Measurements from ENCODE around the gene WBP1L.
A peak's percentile ranks its signal among the peaks of the same experiment; 100 is the strongest.

WBP1L gene

DNA sequence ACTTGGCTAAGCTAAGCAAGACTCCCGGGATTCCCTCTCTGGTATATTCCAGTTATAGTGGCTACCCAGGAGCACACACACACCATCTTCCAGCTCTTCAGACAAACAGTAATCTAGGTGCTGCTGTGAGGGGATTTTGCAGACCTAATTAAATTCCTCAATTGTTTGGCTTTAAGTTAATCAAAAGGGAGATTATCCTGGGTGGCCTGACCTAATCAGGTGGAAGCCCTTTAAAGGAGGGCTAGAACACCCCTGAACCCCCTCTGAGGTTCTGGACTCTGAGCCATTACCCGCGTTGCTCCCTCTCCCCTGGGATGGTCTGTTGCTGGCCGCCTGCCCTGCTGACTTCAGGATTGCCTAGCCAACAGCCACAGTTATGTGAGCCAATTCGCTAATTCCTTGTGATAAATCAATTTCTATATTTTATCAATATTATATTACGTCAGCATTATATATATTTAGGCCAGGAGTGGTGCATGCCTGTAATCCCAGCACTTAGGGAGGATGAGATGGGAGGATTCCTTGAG is 22.9 kb upstream of the WBP1L start:
- no peak for DNase-seq (ENCODE audit: low read depth, low spot score)
- in situ Hi-C loops (cut with HindIII; ENCODE audit: low sequenced_read_pairs), result no loop called here
- no peak overlapping the region for H3K4me3 ChIP-seq (ENCODE audit: low read depth, low read length)
- no peak for TF ChIP-seq CTCF (IDR thresholded peaks at IDR 0.05; ENCODE audit: low read depth, low read length)

GRCh38 chr10:102721954-102722353 is 21.8 kb upstream of the WBP1L start:
- no peak for TF ChIP-seq CTCF (IDR thresholded peaks at IDR 0.05; ENCODE audit: low read depth, low read length)
- no peak for DNase-seq (ENCODE audit: low read depth, low spot score)
- in situ Hi-C loops (cut with HindIII; ENCODE audit: low sequenced_read_pairs), result no loop called here

GRCh38 chr10:102723989-102724388 is 19.8 kb upstream of the WBP1L start:
- H3K4me3 ChIP-seq (ENCODE audit: low read depth, low read length), result no peak overlapping the region
- TF ChIP-seq CTCF (IDR thresholded peaks at IDR 0.05; ENCODE audit: low read depth, low read length), result no peak
- in situ Hi-C loops (cut with HindIII; ENCODE audit: low sequenced_read_pairs), result no loop called here
- no peak for DNase-seq (ENCODE audit: low read depth, low spot score)

More at GRCh38 chr10:102721954-102722353, 21.8 kb upstream of the WBP1L start:
- no peak overlapping the region for H3K4me3 ChIP-seq (ENCODE audit: low read depth, low read length)

- no peak for TF ChIP-seq CTCF (IDR thresholded peaks at IDR 0.05; ENCODE audit: low read depth, low read length)
- H3K4me3 ChIP-seq (ENCODE audit: low read depth, low read length), result no peak overlapping the region
- DNase-seq (ENCODE audit: low read depth, low spot score), result no peak
- in situ Hi-C loops (cut with HindIII; ENCODE audit: low sequenced_read_pairs), result no loop called here
These were observed 17.5 kb upstream of the WBP1L start for GRCh38 chr10:102726274-102726673.

DNA sequence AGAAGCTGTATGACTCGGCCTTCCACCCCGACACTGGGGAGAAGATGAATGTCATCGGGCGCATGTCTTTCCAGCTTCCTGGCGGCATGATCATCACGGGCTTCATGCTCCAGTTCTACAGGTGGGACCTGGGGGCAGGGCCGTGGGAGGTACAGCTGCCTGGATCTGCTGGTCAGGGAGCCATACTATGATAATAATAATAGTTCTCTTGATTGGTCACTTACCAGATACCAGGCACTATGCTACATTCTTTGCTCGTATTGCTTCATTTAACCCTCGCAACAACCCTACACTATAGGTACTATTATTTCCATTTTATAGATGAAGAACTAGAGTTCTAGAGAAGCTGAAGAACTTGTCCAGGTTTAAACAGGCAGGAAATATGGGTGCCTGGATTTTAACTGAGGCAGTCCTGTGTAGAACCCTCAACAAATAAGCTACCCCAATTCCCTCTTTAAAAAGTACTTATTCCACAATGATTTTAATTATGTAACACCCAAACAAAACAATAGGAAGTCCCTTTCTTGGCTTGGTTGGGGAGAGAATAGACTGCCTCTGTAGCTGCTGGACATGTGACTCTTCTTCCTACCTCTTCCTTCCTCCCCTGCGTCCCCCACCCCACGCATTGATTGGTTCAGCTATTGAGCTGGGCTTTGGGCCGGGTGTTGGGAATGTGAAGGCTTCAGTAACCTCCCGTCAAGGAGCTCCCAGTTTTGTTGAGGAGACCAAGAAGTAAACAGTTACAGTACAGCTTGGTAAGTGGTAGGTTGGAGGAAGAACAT is 16.5 kb upstream of the WBP1L start:
- in situ Hi-C loops (cut with HindIII; ENCODE audit: low sequenced_read_pairs), result no loop called here
- no peak for TF ChIP-seq CTCF (IDR thresholded peaks at IDR 0.05; ENCODE audit: low read depth, low read length)
- H3K4me3 ChIP-seq (ENCODE audit: low read depth, low read length), result no peak overlapping the region
- DNase-seq (ENCODE audit: low read depth, low spot score), result no peak

DNA sequence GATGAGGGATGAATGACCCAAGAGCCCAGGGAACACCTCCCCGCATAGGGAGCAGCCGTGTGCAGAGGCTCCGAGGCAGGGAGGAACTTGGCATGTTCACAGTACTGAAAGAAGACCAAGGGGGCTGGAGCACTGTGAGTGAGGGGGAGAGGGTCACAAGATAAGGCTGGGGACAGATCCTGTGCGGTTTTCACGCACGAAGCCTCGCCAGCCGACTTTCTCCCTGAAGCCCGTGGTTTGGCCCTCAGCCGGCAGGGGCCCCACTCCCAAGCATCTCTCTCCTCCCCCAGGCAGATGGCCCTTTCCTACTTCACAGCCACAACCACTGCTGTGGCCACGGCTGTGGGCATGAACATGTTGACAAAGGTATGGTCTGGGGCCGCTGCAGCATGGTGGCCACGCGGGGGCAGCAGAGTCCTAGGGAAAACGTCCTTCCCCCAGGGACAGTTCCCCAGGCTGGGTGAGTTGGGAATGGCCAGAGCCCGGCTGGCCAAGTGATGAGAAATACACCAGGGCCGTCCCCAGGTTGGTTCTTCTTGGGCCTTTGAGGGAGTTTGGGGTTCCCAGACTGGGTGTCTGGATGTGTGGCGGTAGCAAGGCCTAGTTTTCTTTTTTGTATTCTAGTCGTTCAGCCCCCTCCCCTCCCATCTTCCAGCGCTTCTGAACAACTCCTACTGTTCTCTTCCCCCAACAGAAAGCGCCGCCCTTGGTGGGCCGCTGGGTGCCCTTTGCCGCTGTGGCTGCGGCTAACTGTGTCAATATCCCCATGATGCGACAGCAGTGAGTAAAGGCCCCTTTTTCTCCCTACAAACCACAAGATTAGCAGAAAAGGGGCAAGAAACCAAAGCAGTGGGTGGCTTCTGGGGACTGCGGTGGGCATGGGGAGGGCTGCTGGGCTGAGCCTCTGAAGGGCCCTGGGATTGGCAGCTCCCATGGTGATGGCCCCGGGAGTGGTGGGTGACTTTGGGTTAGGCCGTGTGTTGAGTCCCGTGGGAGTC is 14.4 kb upstream of the WBP1L start:
- H3K4me3 ChIP-seq (ENCODE audit: low read depth, low read length), result no peak overlapping the region
- DNase-seq (ENCODE audit: low read depth, low spot score), result peak; percentile 79
- peak; percentile 94 for TF ChIP-seq CTCF (IDR thresholded peaks at IDR 0.05; ENCODE audit: low read depth, low read length)
- in situ Hi-C loops (cut with HindIII; ENCODE audit: low sequenced_read_pairs), result no loop called here
